D341Med (cell line): ENCODE measurements around the gene ARHGEF3.

Experiments used
- DNase-seq: peaks from one replicate; pipeline ENCODE4 v3.0.0; 2012; ENCODE audit warnings: low spot score

The ARHGEF3 gene

GRCh38 chr3:56801662-56802377, at the start of gene ARHGEF3:
ARHGEF3 (minus strand) TSS chr3:56801949; CDS start chr3:56801798, 151 bp downstream.
- DNase-seq, result peak; percentile 96

GRCh38 chr3:56849698-56850097, 47.9 kb upstream of the ARHGEF3 start:
- DNase-seq, result no peak

GRCh38 chr3:56845505-56845904, 43.8 kb upstream of the ARHGEF3 start:
- no peak for DNase-seq

GRCh38 chr3:56844536-56844935, 42.8 kb upstream of the ARHGEF3 start:
- peak; percentile 63 for DNase-seq

- DNase-seq, result peak; percentile 45
Observed at GRCh38 chr3:56839784-56840715, 38.3 kb upstream of the ARHGEF3 start.

GRCh38 chr3:56838448-56838847, 36.7 kb upstream of the ARHGEF3 start:
- DNase-seq, result no peak

GRCh38 chr3:56837196-56837955, 35.6 kb upstream of the ARHGEF3 start:
- no peak for DNase-seq

GRCh38 chr3:56836276-56837163, 34.8 kb upstream of the ARHGEF3 start:
- DNase-seq, result no peak

GRCh38 chr3:56835650-56836227, 34.0 kb upstream of the ARHGEF3 start:
- no peak for DNase-seq

- no peak for DNase-seq
Observed at GRCh38 chr3:56833536-56833935, 31.8 kb upstream of the ARHGEF3 start.

- DNase-seq, result no peak
Observed at GRCh38 chr3:56833022-56833421, 31.3 kb upstream of the ARHGEF3 start.

GRCh38 chr3:56831572-56831971, 29.8 kb upstream of the ARHGEF3 start:
- DNase-seq, result no peak

- DNase-seq, result no peak
Observed at GRCh38 chr3:56830884-56831283, 29.1 kb upstream of the ARHGEF3 start.

- DNase-seq, result no peak
Observed at GRCh38 chr3:56829533-56829932, 27.8 kb upstream of the ARHGEF3 start.

GRCh38 chr3:56826831-56827722, 25.3 kb upstream of the ARHGEF3 start:
- no peak for DNase-seq

GRCh38 chr3:56825567-56826438, 24.1 kb upstream of the ARHGEF3 start:
- no peak for DNase-seq

GRCh38 chr3:56823984-56824703, 22.4 kb upstream of the ARHGEF3 start:
- DNase-seq, result no peak

GRCh38 chr3:56823421-56823926, 21.7 kb upstream of the ARHGEF3 start:
- no peak for DNase-seq
